ENCODE results near the gene CGNL1.

CGNL1 gene

GRCh38 chr15:57384816-57385215 lies 8.5 kb downstream of the CGNL1 start:
- no peak for TF ChIP-seq CTCF (IDR thresholded peaks at IDR 0.05; ENCODE audit: low read depth, low read length)
- H3K4me3 ChIP-seq (ENCODE audit: low read depth, low read length): no peak overlapping the region

- TF ChIP-seq CTCF (IDR thresholded peaks at IDR 0.05; ENCODE audit: low read depth, low read length): no peak
- H3K4me3 ChIP-seq (ENCODE audit: low read depth, low read length): no peak overlapping the region
These were observed 9.7 kb downstream of the CGNL1 start for GRCh38 chr15:57385923-57386390.

- TF ChIP-seq CTCF (IDR thresholded peaks at IDR 0.05; ENCODE audit: low read depth, low read length): no peak
These were observed 10.7 kb downstream of the CGNL1 start for GRCh38 chr15:57386976-57387375.

GRCh38 chr15:57387564-57388076 lies 11.3 kb downstream of the CGNL1 start:
- no peak overlapping the region for H3K4me3 ChIP-seq (ENCODE audit: low read depth, low read length)
- no peak for TF ChIP-seq CTCF (IDR thresholded peaks at IDR 0.05; ENCODE audit: low read depth, low read length)

More at GRCh38 chr15:57386976-57387375, 10.7 kb downstream of the CGNL1 start:
- no peak overlapping the region for H3K4me3 ChIP-seq (ENCODE audit: low read depth, low read length)

- no peak for TF ChIP-seq CTCF (IDR thresholded peaks at IDR 0.05; ENCODE audit: low read depth, low read length)
- no peak overlapping the region for H3K4me3 ChIP-seq (ENCODE audit: low read depth, low read length)
These were observed 12.2 kb downstream of the CGNL1 start for GRCh38 chr15:57388464-57388863.

- no peak overlapping the region for H3K4me3 ChIP-seq (ENCODE audit: low read depth, low read length)
- no peak for TF ChIP-seq CTCF (IDR thresholded peaks at IDR 0.05; ENCODE audit: low read depth, low read length)
These were observed 13.7 kb downstream of the CGNL1 start for GRCh38 chr15:57389991-57390390.

GRCh38 chr15:57390583-57390982 lies 14.3 kb downstream of the CGNL1 start:
- TF ChIP-seq CTCF (IDR thresholded peaks at IDR 0.05; ENCODE audit: low read depth, low read length): no peak
- no peak overlapping the region for H3K4me3 ChIP-seq (ENCODE audit: low read depth, low read length)
